Measurements from ENCODE around the gene FOXP1.

FOXP1 gene

DNA sequence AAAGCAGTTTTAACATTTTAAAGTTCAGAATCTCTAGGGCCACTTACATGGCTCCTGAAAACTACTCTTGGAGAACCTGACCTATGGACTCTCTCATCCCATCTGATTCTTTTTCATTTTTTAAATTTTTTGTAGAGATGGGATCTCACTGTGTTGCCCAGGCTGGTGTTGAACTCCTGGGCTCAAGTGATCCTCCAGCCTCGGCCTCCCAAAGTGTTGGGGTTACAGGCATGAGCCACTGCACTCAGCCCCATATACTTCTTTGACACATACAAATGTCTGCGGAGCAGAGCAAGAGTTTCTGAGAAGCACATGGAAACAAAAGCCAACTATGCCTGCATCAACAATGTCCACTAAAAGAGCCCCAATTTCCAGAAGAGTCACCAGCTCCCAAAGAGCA is 189.8 kb downstream of the FOXP1 start:
- ATAC-seq: no peak

DNA sequence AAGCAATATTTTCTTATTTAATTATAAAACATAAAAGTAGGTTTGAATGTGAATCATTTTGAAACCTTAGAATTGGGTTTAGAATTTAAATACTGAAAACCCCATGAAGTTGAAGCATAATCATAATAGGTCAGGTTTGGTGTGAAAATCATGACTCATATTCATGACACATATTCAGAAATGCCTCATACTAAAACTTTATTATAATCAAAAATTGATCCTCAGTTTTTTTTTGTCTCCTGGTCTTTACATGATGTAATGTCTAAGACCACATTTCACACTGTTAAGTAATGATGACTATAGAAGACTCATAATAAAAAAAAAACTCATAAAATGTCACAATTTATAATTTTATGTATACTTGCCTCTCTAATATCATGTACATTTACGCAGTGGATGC is 190.4 kb downstream of the FOXP1 start:
- ATAC-seq: peak; percentile 63 to 72

DNA sequence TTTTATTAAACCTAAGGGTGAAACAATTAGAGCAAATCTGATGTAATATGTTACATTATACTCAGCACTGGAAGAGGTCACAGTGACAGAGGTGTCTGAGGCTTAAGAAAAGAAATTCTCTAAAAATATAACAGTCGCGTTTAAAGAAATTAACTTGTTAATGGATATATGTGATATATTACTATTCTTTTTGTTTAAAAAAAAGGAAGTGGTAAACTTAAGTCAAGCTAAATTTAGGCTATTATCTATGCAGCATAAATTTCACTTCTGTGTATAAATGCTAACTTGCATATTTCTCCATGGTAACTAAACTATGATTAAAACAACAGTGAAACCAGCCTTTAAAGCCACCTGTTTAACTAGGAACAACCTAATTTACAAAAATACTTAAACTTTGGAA is 191.3 kb downstream of the FOXP1 start:
- ATAC-seq: peak; percentile 39 to 44

DNA sequence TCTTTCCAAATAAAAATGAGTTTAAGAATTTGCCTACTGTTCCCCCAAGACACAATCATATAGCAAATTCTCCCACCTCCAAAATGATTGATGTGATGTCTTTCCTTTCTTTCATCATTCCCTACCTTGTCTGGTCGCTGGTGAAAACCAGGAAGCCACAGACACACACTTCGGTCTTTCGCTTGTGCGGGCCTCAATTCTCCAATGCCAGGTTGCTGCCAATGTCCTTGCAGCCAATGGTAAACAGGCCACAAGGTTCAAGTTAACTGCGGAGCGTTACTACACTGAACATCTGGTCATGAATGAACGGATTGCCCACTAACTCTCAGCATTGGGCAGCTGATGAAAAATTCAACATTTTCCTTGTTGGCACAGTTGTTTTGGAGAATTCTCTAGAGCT is 192.2 kb downstream of the FOXP1 start:
- no peak for ATAC-seq

DNA sequence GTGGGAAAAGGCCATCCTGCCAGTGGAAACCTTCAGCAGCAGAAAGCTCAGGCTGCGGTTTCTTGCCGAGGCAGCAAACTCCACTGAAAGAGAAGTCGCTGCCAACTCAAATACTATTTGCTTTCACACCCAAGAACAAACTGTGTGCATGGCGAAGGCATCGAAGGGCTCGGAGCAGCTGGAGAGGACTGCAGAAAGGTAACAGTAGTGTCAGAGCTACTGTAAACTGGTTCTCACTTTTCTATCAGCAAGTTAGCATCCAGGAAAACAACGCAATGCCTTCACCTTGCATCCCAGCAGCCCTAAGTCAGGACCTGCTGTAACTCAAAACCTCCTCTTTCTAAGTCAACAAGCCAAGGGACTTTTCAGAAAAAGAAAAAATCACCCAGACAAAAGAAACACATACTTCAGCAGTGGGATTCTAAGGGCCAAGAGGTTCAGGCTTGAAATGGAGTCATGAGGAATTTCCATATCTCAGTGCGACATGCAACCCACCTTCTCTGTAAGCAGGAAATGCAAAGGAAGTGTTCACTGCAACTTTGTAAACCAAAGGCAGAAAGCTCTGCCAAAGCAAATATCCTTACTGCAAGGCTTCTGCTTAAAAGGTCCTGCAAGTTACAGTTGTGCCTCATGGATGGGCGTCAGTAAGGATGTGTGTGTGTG is 193.5 kb downstream of the FOXP1 start:
- no peak for ATAC-seq

DNA sequence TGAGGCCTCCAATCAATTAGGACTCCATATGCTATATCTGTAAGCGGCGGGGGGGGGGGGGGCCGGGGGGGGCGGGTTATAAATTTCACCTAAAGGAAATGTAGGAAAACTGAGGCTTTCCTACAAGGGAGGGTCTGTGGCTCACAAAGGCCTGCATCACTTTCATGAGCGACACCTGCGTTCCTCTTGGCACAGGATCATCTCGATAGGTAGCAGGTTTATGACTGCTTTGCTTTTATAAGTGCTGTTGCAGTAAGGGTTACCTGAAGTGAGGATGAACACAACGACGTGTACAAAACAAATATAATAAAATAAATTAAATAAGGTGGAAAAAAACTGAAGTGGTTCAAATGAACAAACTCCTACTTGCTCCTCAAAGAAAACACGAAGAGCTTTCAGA is 194.3 kb downstream of the FOXP1 start:
- ATAC-seq: no peak

DNA sequence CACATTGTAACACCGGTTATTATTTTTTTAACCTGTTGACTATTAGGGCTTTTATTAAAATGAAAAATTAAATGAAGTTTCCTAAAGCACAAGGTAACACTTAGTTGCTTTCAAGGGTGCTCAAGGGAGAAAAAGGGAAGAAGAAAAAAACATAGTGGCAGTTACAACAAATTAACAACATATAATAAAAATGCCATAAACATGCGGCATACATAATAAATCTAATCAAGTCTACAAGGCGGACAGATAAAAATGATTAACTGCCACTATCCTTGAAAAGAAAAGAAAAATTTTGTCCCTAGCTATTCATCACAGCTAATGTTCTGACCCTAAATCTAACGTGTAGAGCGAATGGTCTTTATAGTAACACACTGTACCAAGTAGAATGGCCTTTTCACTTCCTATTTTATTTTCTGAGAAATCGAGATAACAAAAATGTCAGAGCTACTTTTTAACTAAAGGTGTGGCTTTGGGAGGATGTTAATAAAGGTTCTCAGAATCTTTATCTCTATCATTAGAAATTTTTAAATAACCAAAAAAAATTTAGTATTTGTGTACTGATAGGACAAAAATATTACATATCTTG is 194.9 kb downstream of the FOXP1 start:
- no peak for ATAC-seq

DNA sequence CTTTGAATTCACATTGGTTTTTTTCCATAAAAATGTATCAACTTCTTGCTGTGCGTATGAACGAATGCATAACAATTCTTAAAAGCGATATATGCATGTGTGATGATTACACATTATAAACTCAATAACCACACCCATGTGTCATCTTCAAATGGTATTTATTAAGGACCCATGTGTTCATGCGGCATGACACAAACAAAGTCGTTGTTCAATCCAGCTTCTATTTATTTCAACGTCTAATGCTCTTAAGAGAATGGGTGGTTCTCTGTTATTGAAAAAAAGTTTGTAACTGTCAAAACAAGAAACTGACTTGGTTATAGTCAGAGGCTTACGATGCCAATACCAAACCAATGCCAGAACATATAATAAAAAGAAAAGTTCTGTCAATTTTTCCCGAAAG is 195.9 kb downstream of the FOXP1 start:
- peak; percentile 41 to 47 for ATAC-seq

DNA sequence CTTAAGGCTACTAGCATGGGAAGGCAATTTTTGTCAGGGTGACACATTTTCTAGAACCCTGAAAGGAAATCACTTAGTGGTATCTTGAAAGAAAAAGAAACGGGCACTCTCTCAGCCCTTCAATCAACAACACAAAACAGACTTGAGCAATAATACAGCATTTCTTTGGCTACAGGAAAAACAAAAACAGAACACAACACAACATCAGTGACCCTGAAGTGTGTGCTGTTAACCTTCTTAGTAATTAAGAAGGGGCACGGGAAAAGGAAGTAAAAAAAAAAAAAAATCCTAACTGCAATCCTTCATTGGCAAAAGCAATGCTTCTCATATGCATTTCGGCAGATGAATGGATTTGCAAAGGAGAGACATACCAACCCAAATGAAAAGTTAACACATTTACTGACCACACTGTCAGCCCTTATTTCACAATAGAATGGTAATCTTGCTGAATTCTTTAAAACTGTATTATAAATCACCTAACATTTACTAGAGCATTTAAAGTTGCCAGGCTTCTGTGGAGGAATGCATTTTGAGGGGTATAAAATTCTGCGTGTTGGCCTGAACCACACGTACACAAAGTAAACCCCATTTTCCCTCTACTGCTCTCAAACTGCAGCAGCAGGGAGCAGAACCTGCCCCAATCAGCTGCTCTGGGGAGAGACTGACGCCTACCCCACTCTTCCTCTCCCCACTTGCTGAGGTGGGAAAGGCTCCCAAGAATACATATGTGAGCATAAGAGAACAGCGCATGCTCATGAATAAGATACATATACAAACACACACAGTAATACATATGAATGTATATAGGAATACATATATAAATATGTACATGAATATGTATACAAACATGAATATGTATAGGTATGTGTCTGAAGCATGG is 198.5 kb downstream of the FOXP1 start:
- ATAC-seq: no peak

DNA sequence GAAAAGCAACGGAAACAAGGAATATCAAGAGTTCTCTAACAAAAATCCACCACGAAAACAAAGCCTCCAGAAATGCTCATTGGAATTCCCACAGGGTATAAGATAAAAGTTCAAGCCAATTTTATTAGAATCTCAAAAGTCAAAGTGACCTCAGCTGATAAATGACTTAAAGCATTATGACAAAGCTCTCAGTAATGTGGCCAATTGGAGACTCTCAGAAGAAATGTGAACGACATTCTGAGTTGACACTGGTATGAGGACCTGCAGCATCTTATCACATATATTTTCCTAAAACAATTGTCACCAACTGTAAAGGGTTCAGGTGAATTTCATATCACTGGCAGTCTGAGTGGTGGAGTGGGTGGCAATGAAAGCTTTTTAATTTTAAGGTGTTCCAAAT is 199.1 kb downstream of the FOXP1 start:
- ATAC-seq: no peak

DNA sequence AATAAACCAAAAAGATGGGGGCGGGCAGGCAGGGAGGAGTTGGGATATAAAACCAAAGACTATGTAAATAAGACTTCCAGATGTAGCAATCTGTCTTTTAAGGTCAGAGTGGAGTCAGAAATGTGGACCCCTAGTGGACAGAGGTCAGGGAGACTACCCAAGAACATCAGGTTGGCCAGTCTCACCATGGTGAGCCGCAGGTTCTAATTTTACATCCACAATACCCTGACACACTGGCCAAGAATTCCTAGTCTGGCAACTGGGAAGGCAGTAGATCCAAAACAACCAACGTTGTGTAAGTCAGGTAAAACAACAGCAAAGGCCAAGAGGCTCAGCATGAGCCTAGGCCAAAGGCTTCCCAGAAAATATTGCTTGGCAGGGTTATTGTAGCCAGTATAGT is 203.4 kb downstream of the FOXP1 start:
- no peak for ATAC-seq

DNA sequence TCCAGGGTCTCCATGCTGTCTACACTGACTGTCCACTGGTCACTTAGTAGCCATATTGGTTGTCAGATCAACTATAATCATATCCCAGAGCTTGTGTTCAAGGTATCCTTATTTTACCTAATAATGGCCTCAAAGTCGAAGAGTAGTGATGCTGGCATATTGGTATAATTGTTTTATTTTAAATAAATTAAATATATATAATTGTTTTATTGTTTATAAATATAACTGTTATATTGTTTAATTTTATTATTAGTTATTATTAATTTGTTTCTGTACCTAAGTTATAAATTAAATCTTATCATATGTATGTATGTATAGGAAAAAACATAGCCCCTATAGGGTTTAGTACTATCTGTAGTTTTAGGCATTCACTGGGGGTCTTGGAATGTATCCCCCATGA is 205.0 kb downstream of the FOXP1 start:
- no peak for ATAC-seq

DNA sequence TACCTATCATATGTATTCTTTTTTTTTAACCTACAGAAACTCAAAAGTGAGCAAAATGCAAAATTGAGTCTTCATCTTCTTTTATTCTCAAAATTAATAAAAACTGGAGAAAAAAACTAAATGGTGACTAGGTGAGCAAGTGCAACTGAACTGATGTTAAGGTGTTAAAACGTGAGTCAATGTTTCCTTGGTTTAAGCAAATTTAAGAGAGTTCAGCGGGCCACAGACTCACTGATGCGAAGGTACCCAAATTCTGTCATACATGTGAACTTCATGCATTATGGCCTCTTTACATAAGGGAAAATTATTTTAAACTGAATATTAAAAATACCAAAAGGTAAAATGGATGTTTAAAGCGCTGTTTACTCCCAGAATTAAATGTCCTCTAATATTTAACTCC is 206.6 kb downstream of the FOXP1 start:
- ATAC-seq: peak; percentile 56 to 59

DNA sequence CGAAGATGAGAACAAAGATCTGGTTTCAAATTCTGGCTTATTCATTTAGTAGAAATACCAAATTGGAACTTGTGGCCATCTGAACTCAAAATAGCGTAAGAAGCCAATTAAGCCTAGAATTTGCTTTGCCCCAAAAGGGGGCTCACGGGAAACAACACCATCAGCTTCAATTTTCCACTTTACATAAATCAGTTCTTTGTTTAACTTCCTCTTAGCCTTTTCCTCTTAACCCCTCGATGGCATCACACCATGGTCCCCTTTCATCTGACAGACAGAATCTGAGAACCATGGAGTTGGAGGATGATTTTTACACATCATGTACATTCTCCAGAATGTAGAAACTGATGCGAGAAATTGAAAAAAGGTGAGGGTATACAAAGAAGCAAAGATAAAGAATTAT is 207.0 kb downstream of the FOXP1 start:
- no peak for ATAC-seq

DNA sequence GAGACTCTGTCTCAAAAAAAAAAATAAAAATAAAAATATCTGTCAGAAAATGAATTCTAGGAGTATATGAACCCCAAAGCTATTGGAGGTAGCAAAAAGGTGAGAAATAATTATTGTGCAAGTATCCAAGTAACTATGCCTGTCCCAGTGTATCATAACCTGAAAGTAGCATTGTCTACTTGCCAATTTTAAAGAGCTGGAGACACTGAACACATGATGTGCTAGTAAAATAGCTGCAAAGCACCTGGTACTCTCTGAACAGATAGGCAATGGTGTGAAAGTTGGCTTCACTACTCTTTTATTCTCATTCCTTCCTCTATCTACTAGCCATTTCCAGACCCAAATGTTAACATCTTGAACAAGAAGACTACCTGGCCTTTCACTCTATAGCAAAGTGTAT is 208.9 kb downstream of the FOXP1 start:
- ATAC-seq: no peak

DNA sequence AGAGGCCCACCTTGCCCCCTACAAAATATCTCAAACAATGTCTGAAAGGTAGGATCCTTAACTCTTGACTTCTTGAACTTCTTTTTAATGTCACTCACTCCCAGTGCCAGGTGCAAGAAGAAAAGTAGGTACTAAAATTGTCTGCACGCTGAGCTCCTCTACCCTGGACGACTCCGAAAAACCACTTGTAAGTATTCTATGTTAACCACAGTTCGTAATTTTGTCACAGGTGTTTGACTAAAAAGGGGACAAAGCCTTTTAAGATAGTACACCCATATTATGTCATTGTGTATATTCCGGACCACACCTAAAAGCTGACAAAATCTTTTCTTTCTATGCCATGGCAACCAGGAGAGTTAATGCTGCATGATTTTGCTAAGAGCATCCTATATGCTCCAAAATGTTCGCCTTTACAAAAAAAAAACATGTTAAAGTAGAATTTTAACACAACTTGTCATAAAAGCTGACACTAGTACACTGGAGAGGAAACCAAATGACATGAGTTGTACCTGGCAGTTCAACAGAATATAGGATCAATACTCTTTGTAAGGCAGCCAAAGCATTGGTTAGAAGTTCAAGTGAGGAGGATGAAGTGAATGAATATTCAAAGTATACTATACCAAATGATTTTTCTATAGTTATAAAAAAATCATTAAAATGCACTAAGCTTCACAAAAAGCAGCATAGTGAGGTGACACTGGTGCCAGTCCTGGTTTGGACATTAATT is 210.5 kb downstream of the FOXP1 start:
- peak; percentile 88 to 90 for ATAC-seq

DNA sequence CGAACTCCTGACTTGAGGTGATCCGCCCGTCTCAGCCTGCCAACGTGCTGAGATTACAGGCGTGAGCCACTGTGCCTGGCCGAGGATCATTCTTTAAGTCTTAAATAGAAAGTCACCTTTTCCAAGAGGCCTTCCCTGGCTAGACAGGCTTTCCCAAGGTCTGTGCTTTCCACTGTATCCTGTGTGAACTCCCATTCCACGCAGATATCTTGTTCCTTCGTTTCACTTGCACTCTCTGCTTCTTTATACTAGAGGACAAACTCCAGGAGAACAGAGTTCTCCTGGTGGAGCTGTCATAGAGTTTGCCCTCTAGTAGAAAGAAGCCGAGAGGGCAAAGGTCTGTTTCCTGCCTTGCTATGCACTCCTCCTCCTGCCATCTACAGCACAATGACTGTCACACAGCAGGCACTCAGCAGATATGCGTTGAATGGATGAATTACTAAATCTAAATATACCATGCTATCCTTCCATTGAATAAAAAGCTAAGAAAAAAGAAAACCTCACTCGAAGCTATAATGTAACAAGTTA is 211.2 kb downstream of the FOXP1 start:
- no peak for ATAC-seq

DNA sequence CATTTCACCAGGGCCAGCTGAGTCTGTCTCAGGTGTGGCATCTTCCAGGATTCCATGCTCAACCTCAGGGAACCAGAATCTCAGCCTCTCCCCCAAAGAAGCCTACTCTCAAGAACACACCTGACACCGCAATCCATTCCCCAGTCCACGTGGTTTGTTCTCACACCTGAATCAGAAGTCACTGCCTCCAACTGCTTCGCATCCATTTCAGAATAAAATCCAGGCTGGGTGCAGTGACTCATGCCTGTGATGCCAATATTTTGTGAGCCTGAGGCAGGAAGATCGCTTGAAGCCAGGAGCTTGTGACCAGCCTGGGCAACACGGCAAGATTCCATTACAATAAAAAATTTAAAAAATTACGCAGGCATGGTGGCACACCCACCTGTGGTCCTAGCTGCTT is 212.2 kb downstream of the FOXP1 start:
- no peak for ATAC-seq

DNA sequence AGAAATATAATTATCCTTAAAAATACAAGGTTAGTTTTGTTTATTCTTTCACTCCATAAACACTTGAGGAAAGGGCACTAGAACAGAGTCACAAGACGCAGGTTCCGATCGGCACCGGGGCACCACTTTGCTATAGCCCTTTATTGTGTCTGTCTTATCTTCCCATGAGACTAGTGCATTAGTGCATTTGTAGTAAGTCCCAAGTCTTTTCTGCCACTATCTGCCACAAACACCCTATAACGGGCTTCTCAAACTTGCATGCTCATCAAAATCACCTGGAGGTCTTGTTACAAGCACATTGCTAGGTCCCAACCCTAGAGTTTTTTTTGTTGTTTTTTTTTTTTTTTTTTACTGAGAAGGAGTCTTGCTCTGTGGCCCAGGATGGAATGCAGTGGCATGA is 213.1 kb downstream of the FOXP1 start:
- no peak for ATAC-seq

DNA sequence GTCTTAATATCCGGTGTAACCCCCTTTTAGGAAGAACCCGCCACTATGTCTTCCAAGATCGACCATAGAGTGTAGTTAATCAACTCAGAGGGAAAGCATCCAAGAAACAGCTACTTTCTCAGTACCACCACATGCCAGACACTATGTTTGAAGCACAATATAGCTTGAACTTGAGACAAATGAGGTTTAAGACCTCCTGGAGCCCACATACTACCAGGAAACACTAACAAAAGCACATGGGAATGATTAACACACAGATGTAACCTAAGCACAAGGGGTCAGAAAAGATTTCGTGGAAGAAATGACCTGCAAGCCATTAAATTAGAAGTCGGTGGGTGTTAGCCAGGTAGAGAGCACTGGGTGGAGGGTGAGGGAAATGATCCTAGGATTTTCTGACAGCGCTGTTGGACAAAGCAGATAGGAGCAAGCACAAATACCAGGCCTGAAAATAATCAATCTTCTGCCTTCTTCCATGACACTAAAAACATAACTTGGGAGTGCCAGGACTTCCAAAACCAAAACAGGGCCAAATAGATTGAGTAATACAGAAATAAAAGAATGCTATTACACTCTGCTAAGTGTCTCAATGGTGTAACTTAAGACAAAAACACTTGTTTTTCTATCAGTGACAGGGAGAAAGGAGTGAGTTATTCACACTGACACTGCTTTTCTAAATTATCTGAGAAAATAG is 213.7 kb downstream of the FOXP1 start:
- ATAC-seq: no peak

DNA sequence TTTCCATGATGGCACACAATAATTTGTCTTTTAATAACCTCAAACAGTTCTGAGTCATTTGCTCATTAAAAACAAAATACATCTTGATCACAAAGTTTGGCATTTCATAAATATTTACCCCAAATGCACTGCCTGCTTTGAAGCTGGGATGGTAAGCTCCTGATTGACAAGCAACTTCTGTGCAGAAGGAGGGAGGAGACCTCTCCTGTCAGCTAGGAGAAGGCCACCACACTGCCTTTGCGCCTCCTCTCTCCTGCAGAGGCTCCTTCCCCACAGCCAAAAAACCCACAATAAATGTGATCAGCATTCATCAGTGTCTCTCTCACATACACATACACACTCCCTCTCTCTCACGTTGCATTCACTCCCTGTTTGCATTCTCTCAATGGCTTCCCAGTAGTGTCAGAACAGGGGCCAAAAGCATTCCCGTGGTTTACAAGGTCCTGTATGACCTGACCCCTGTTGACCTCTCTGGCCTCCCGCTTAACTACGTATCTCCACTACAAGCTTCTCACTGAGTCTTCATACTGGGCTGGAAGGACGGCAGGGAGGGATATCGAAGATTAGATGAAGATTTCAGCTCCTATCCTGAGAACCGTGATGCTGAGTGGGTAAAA is 216.4 kb downstream of the FOXP1 start:
- no peak for ATAC-seq

DNA sequence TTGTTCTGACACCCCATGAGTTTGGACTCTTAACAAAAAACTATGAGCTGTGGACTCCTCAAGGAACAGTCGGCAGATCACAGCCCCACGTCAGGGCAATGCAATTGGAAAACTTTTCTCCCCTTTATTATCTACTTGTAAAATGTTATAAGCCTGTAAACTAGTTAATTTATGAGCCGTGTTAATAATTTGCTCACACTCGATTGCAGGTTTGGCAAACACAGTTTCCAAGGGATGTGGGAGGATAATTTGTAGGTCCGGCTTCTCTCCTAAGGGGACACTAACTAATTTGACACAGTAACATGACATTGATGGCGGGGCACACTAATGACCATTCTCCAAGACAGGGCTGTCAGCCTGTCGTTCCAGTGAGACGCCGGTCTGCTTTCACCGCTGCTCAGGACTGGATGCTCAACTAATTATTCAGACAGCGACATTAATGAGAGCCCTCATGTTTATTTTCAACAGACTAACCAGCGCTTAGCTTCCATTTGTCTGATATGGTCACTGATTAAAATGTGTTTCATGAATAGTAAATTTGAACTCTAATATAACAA is 222.1 kb downstream of the FOXP1 start:
- ATAC-seq: no peak

Data from activated CD4-positive, CD25-positive, alpha-beta regulatory T cell treated with anti-CD3 and anti-CD28 coated beads, Interleukin-2, amount 50 U/mL, for 24 hours (primary cell).